Thyroid gland (tissue), 4 donors: ENCODE results near the gene XRCC5.

ENCODE experiments used
- CTCF ChIP-seq, 6 experiments: fragments of 200-600 bp in 3 of 6; fragments of 450-650 bp in 3 of 6; sonication (generic) in 3 of 6; IDR thresholded peaks; one replicate each; pipeline ENCODE4 v1.5.1; 2016 to 2019; ENCODE audit warnings: antibody characterized with exemption in 6 of 6, mild to moderate bottlenecking in 2 of 6, inconsistent platforms in 1 of 6, moderate library complexity in 1 of 6
- POLR2A ChIP-seq, 2 donors: fragments of 450-650 bp; IDR thresholded peaks; one replicate each; pipeline ENCODE4 v1.6.1; 2017; ENCODE audit warnings: antibody characterized with exemption in 2 of 2, mild to moderate bottlenecking in 2 of 2, moderate library complexity in 1 of 2

- TF ChIP-seq POLR2A (IDR thresholded peaks at IDR 0.05) (no peak), CTCF (IDR thresholded peaks at IDR 0.05) (no peak)
These were observed 26.3 kb upstream of the XRCC5 start for GRCh38 chr2:216082805-216083204.
